SK-N-SH (cell line): ENCODE measurements around the gene GOLGA6L26. TPM values are rescaled to one million over a fixed set of nuclear protein-coding genes. Genes with fewer than 3 reads are reported as not detected.
"Not testable (repeated sequence)": the region's sequence is repeated elsewhere in the genome, so short reads cannot be mapped to it uniquely, and the experiment has no call there.

Source experiments
- CTCF ChIA-PET: fragments of 300-600, 350-600 bp; formaldehyde crosslinking; extraction: SDS; loops from one replicate; lab custom pipeline; 2021; lab: Yijun Ruan, JAX
- POLR2A ChIA-PET: fragments of 350-600 bp; sonication (Branson Sonifier 250); formaldehyde crosslinking; extraction: SDS; loops from one replicate; lab custom pipeline; 2020; ENCODE audit warnings: antibody characterized with exemption, inconsistent platforms; lab: Yijun Ruan, JAX
- DNase-seq: peaks from one replicate; pipeline ENCODE4 v3.0.0; 2012
- H2AFZ ChIP-seq: fragments of 200-600 bp; sonication (generic); 2 replicates; pipeline ENCODE4 v1.8.1; 2016; ENCODE audit warnings: antibody characterized with exemption, mild to moderate bottlenecking, low read depth
- H3F3A ChIP-seq: fragments of 200-600 bp; sonication (generic); replicated peaks from 2 replicates; pipeline ENCODE3; 2016; ENCODE audit warnings: antibody characterized with exemption, mild to moderate bottlenecking; ENCODE audit not compliant: insufficient read depth
- H3K27ac ChIP-seq, 2 experiments: fragments of 200-500 bp in 1 of 2; fragments of 200-600 bp in 1 of 2; sonication (Bioruptor generic) in 1 of 2; sonication (generic), shearing (Covaris generic) in 1 of 2; 2 replicates each; pipeline versions ENCODE4 v1.5.1 to v1.6.1; 2014 to 2016; ENCODE audit warnings: low read depth in 2 of 2, inconsistent platforms in 1 of 2, low read length in 1 of 2, mild to moderate bottlenecking in 1 of 2, mixed read lengths in 1 of 2
- H3K27me3 ChIP-seq: fragments of 200-600 bp; sonication (generic), shearing (Covaris generic); 2 replicates; pipeline ENCODE4 v1.6.1; 2016; ENCODE audit warnings: mixed run types; ENCODE audit not compliant: insufficient read depth
- H3K36me3 ChIP-seq, 2 experiments: fragments of 200-500 bp in 1 of 2; fragments of 200-600 bp in 1 of 2; sonication (Bioruptor generic) in 1 of 2; sonication (generic) in 1 of 2; replicated peaks in 1 of 2; 2 replicates each; pipeline versions ENCODE3 to v1.5.1; 2014 to 2016; ENCODE audit warnings: low read length in 1 of 2, mild to moderate bottlenecking in 1 of 2; ENCODE audit not compliant: insufficient read depth in 2 of 2, control insufficient read depth in 1 of 2
- H3K4me1 ChIP-seq, 2 experiments: fragments of 200-500 bp in 1 of 2; fragments of 200-600 bp in 1 of 2; sonication (Bioruptor generic) in 1 of 2; sonication (generic), shearing (Covaris generic) in 1 of 2; 2 replicates each; pipeline versions ENCODE4 v1.5.1 to v1.6.1; 2014 to 2016; ENCODE audit warnings: low read depth in 1 of 2, low read length in 1 of 2, mixed run types in 1 of 2; ENCODE audit not compliant: insufficient read depth in 2 of 2, control insufficient read depth in 1 of 2
- H3K4me2 ChIP-seq: fragments of 200-600 bp; sonication (generic), shearing (Covaris generic); 2 replicates; pipeline ENCODE4 v1.6.1; 2017; ENCODE audit warnings: mixed run types
- H3K4me3 ChIP-seq, 2 experiments: fragments of 200-500 bp in 1 of 2; fragments of 200-600 bp in 1 of 2; sonication (Bioruptor generic) in 1 of 2; sonication (generic), shearing (Covaris generic) in 1 of 2; 2 replicates each; pipeline versions ENCODE4 v1.5.1 to v1.8.1; 2014 to 2016; ENCODE audit warnings: low read depth in 2 of 2, inconsistent platforms in 1 of 2, low read length in 1 of 2, mild to moderate bottlenecking in 1 of 2, mixed read lengths in 1 of 2, moderate library complexity in 1 of 2
- H3K79me2 ChIP-seq: fragments of 200-600 bp; sonication (generic); 2 replicates; pipeline ENCODE4 v1.8.1; 2017; ENCODE audit warnings: mild to moderate bottlenecking; ENCODE audit not compliant: insufficient read depth
- H3K9ac ChIP-seq: fragments of 200-600 bp; sonication (generic); 2 replicates; pipeline ENCODE4 v1.6.1; 2017; ENCODE audit warnings: mixed run types
- H3K9me2 ChIP-seq: fragments of 200-600 bp; sonication (generic); 2 replicates; pipeline ENCODE4 v1.6.1; 2017; ENCODE audit warnings: mixed run types
- H3K9me3 ChIP-seq: fragments of 200-600 bp; sonication (generic); 2 replicates; pipeline ENCODE4 v1.6.1; 2017; ENCODE audit warnings: mixed run types, mild to moderate bottlenecking, moderate library complexity
- H4K20me1 ChIP-seq: fragments of 200-600 bp; sonication (generic); 2 replicates; pipeline ENCODE4 v1.6.1; 2017; ENCODE audit warnings: mild to moderate bottlenecking, mixed run types; ENCODE audit not compliant: insufficient read depth
- WGBS: methylation state at CpG from one replicate; pipeline ENCODE4 v1.1.6; 2017; ENCODE audit warnings: low lambda C conversion rate; 5-methylcytosine and 5-hydroxymethylcytosine counted together
- polyA plus RNA-seq, 3 experiments: library from polyadenylated mRNA; depleted of rRNA; stranded (reverse); fragments of >200 nt; gene quantifications; 2 replicates each; pipeline ENCODE4 v1.2.3, GENCODE V29; 2012
- small RNA-seq, 7 experiments: library from RNA; depleted of rRNA; stranded (forward); fragments of <200 nt; gene quantifications; one replicate each; pipeline ENCODE3, GENCODE V24; 2012

Gene GOLGA6L26
- polyA plus RNA-seq, 1 of the 3 experiments (the other 2 are of a cell fraction) = not detected

DNA sequence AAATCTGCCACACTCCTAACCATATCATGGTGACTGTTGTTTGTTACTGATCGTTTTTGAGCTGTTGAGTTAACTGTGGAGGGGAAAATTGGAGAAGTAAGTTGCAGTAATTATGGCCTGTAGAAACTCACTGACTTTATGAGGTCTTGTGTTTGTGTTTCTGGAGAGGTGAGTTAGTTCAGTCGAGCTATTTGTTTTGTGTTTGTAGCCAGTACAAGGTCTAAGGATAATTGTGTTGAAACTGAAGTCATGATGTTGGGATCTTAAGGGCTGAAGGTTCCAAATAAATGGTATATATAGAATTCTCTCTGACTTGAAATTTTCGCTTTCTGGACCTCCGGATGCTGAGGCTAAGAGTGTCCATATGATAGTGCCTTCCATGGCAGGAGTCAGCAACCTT, 29.2 kb downstream of the GOLGA6L26 start:
- Histone ChIP-seq H3K4me3 (peak overlapping the region; percentile 53 to 92; a peak in 3 of 4 replicates), H3K4me2 (peak overlapping the region; percentile 88), H3K36me3 (peaks cover 17 to 27% of the 10 kb centered on the region in 2 experiments), H3K9ac (peak overlapping the region; percentile 69; the same call in 1 of the 2 replicates), H3K79me2 (peaks cover 46% of the 10 kb centered on the region)
- H3K9me2 ChIP-seq, H3K4me1 ChIP-seq, H4K20me1 ChIP-seq, H3F3A ChIP-seq, H3K27me3 ChIP-seq, H3K27ac ChIP-seq, CTCF ChIA-PET, H3K9me3 ChIP-seq, POLR2A ChIA-PET, DNase-seq, H2AFZ ChIP-seq: not testable (repeated sequence)
- WGBS = 55% methylated on average over 4 of the region's 4 CpGs

- H3K4me1 ChIP-seq, H3F3A ChIP-seq, H3K9me3 ChIP-seq, H3K9me2 ChIP-seq, H4K20me1 ChIP-seq, DNase-seq, H3K27me3 ChIP-seq, CTCF ChIA-PET, POLR2A ChIA-PET: not testable (repeated sequence)
- Histone ChIP-seq H3K79me2 (peaks cover 46% of the 10 kb centered on the region), H3K4me2 (peak overlapping the region; percentile 88), H2AFZ (peak overlapping the region; percentile 63; the same call in 1 of the 2 replicates), H3K9ac (peak overlapping the region; percentile 69), H3K36me3 (peaks cover 12 to 22% of the 10 kb centered on the region in 2 experiments), H3K27ac (peak overlapping the region in 1 of 2 experiments; percentile 23; a peak in 2 of 4 replicates), H3K4me3 (peak overlapping the region; percentile 53 to 92)
- 1% methylated on average over 7 of the region's 7 CpGs for WGBS
Observed at GRCh38 chr15:23304267-23304666, 29.7 kb downstream of the GOLGA6L26 start.

DNA sequence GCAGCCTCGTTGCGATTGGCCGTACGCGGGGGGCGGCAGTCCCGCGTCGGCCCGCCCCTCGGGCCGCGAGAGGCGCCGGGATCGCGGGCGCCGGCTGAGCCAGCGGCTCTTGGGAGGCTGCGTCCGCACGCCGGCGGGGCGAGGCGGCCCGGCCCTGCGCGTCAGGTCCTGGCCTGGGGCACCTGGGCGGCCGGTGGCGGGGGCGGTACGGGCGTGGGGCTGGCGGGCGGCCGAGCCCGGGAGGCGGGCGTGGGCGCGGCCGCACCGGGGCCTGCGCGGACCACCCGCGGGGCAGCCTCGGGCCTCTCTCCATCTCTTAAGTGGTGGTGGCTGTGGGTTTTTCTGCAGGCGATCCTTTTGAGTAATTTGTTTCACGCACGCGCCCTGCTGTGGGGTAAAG, 30.3 kb downstream of the GOLGA6L26 start:
- H3F3A ChIP-seq, H3K9me2 ChIP-seq, CTCF ChIA-PET, H3K27ac ChIP-seq, H4K20me1 ChIP-seq, H3K9me3 ChIP-seq, H3K4me1 ChIP-seq, POLR2A ChIA-PET, H3K27me3 ChIP-seq: not testable (repeated sequence)
- peak overlapping the region; percentile 88 for H3K4me2 ChIP-seq
- H3K36me3 ChIP-seq = peaks cover 11 to 16% of the 10 kb centered on the region in 2 experiments
- peak overlapping the region; percentile 69; the same call in 1 of the 2 replicates for H3K9ac ChIP-seq
- peak overlapping the region; percentile 63; the same call in 1 of the 2 replicates for H2AFZ ChIP-seq
- peak overlapping the region; percentile 53 to 92 for H3K4me3 ChIP-seq
- peaks cover 44% of the 10 kb centered on the region for H3K79me2 ChIP-seq
- peak; percentile 79 for DNase-seq
- whole genome bisulfite sequencing = 2% methylated on average over 10 of the region's 55 CpGs

- H3K4me1 ChIP-seq, H3K9ac ChIP-seq, H3K27me3 ChIP-seq, H3K9me3 ChIP-seq, H3K9me2 ChIP-seq, H4K20me1 ChIP-seq, H2AFZ ChIP-seq, H3K27ac ChIP-seq, CTCF ChIA-PET, H3F3A ChIP-seq, DNase-seq, POLR2A ChIA-PET: not testable (repeated sequence)
- Histone ChIP-seq H3K36me3 (peaks cover 8 to 12% of the 10 kb centered on the region in 2 experiments), H3K4me3 (peak overlapping the region in 1 of 2 experiments; percentile 37; a peak in 2 of 4 replicates), H3K79me2 (peaks cover 40% of the 10 kb centered on the region), H3K4me2 (0 out of 2 replicates have a peak overlapping the region, but pooled peaks have one; percentile 52)
- WGBS = no CpG with 5 or more reads among the region's 33 CpGs
Observed at GRCh38 chr15:23303246-23303645, 30.8 kb downstream of the GOLGA6L26 start.

Small RNA genes lying within 50 kb of the gene (small RNA-seq; reads per million reads assigned to genes)
- 0 reads per million in 7 experiments for gene RN7SL536P

Other genes starting within 250 kb of the GOLGA6L26 start
- gene GOLGA6L1, start 197.4 kb downstream of the GOLGA6L26 start, polyA plus RNA-seq (2012; rRNA removed) = not detected in 2 replicates
- gene GOLGA8S, start 20.6 kb upstream of the GOLGA6L26 start, polyA plus RNA-seq (2012; rRNA removed) = 0.02 TPM in 2 replicates
- gene GOLGA6L2, start 113.0 kb upstream of the GOLGA6L26 start, polyA plus RNA-seq (2012; rRNA removed) = not detected in 2 replicates
- gene MKRN3, start 231.5 kb upstream of the GOLGA6L26 start, polyA plus RNA-seq (2012; rRNA removed) = 4.7 and 8.5 TPM in 2 replicates